Ishikawa (cell line): ENCODE measurements around the gene SMARCD3.

Experiments used
- CEBPB ChIP-seq: IDR thresholded peaks from 2 replicates; pipeline ENCODE4 v1.6.1; 2012
- CREB1 ChIP-seq: IDR thresholded peaks from 2 replicates; pipeline ENCODE4 v1.6.1; 2012; ENCODE audit warnings: low read depth
- EGR1 ChIP-seq: IDR thresholded peaks from 2 replicates; pipeline ENCODE4 v1.6.1; 2012
- EP300 ChIP-seq: IDR thresholded peaks from 2 replicates; pipeline ENCODE4 v1.6.1; 2012; ENCODE audit warnings: borderline replicate concordance
- FOXM1 ChIP-seq: IDR thresholded peaks from 2 replicates; pipeline ENCODE4 v1.6.1; 2012; ENCODE audit warnings: low read depth, borderline replicate concordance
- MAX ChIP-seq: IDR thresholded peaks from 2 replicates; pipeline ENCODE4 v1.6.1; 2012
- NFIC ChIP-seq: IDR thresholded peaks from 2 replicates; pipeline ENCODE4 v1.6.1; 2012
- RAD21 ChIP-seq: IDR thresholded peaks from 2 replicates; pipeline ENCODE4 v1.6.1; 2012; ENCODE audit warnings: low read depth
- TAF1 ChIP-seq: IDR thresholded peaks from 2 replicates; pipeline ENCODE4 v1.6.1; 2012; ENCODE audit warnings: low read depth, mild to moderate bottlenecking
- TCF12 ChIP-seq: IDR thresholded peaks from 2 replicates; pipeline ENCODE4 v1.6.1; 2012; ENCODE audit warnings: low read depth
- TEAD4 ChIP-seq: IDR thresholded peaks from 2 replicates; pipeline ENCODE4 v1.6.1; 2012
- USF1 ChIP-seq: IDR thresholded peaks from 2 replicates; pipeline ENCODE4 v1.6.1; 2012
- YY1 ChIP-seq: IDR thresholded peaks from 2 replicates; pipeline ENCODE4 v1.6.1; 2012; ENCODE audit warnings: low read depth
- ZBTB7A ChIP-seq: IDR thresholded peaks from 2 replicates; pipeline ENCODE4 v1.6.1; 2012; ENCODE audit warnings: low read depth
- TF ChIP-seq, protein P1 (sequence below): IDR thresholded peaks from 2 replicates; pipeline ENCODE4 v1.6.1; 2012; ENCODE audit warnings: low read depth, mild to moderate bottlenecking

The SMARCD3 gene

DNA sequence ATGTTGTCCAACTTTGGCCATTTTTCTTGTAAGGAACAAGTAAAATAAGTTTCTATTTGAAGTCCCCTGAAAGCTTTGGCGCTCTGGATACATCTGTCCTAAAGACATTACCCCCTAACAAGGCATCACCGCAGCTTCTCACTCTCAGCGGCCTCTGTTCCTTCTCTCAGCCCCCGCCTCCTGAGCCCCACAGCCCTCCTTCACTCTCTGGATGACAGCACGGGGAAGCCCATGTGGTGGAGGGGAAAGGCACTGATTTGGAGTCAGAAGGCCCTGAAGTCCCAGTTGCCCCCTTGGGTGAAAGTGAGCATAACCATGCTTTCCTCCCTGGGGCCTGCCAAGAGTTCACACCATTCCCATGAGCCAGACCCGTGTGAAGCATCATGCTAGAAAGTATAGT, 42.8 kb downstream of the SMARCD3 start:
- TF ChIP-seq EGR1 (no peak), RAD21 (no peak), CREB1 (no peak), CEBPB (no peak), TEAD4 (no peak), FOXM1 (no peak), YY1 (no peak)

DNA sequence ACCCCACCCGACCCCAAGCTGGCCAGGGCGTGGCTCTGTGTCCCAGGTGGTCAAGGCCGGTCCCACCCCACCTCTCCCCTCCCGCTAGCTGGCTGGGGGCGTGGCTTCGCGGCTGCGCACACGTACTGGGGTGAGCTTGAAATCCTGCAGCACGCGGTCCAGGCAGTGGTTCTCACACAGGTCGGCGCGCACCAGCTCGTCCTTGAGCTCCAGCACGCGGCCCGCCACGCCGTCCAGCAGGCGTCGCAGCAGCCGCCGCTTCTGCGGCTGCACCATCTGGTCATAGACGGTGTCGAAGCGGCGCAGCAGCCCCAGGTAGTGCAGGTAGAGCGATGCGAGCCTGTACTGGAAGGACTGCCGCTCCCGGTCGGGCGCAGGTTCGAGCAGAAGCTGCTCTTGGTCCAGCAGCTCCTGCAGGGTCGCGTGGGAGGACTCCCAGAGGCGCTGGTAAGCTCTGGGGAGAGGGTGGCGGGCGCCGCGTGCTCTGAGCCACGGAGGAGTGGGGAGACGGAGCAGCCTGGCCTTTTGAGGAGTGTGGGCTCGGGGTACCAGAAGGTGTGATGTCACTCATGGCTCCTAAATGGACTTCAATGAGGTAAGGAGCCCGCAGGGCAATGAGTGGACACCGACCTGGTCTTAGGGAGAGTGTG, 44.0 kb downstream of the SMARCD3 start:
- TF ChIP-seq NFIC = no peak
- TF ChIP-seq MAX = no peak
- no peak for TF ChIP-seq EP300
- no peak for TF ChIP-seq CEBPB
- no peak for TF ChIP-seq TCF12
- TF ChIP-seq ZBTB7A = no peak
- no peak for TF ChIP-seq CREB1
- no peak for TF ChIP-seq USF1
- no peak for TF ChIP-seq YY1
- TF ChIP-seq FOXM1 = no peak
- TF ChIP-seq TAF1 = no peak
- no peak for TF ChIP-seq RAD21
- no peak for TF ChIP-seq EGR1
- TF ChIP-seq, protein P1, sequence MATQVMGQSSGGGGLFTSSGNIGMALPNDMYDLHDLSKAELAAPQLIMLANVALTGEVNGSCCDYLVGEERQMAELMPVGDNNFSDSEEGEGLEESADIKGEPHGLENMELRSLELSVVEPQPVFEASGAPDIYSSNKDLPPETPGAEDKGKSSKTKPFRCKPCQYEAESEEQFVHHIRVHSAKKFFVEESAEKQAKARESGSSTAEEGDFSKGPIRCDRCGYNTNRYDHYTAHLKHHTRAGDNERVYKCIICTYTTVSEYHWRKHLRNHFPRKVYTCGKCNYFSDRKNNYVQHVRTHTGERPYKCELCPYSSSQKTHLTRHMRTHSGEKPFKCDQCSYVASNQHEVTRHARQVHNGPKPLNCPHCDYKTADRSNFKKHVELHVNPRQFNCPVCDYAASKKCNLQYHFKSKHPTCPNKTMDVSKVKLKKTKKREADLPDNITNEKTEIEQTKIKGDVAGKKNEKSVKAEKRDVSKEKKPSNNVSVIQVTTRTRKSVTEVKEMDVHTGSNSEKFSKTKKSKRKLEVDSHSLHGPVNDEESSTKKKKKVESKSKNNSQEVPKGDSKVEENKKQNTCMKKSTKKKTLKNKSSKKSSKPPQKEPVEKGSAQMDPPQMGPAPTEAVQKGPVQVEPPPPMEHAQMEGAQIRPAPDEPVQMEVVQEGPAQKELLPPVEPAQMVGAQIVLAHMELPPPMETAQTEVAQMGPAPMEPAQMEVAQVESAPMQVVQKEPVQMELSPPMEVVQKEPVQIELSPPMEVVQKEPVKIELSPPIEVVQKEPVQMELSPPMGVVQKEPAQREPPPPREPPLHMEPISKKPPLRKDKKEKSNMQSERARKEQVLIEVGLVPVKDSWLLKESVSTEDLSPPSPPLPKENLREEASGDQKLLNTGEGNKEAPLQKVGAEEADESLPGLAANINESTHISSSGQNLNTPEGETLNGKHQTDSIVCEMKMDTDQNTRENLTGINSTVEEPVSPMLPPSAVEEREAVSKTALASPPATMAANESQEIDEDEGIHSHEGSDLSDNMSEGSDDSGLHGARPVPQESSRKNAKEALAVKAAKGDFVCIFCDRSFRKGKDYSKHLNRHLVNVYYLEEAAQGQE = no peak
- no peak for TF ChIP-seq TEAD4

DNA sequence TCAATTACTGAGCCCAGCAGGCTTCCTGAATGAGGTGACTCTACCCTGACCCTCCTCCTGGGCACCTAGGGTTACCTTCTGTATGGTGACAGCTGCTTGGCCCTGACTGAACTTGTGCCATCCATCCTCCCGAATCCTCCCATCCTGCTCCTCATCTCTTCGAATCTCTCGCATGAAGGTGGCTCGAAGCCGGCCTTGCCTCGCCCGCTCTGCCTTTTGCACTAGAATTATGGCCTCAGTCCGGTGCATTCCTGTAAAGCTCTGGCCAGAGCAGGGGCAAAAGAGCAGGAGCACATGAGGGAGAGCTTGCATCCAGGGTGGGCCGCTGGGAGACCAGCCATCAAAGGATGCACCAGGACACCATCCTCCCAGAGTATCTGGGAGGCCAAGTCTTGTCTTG, 45.7 kb downstream of the SMARCD3 start:
- no peak for TF ChIP-seq EGR1
- TF ChIP-seq ZBTB7A = no peak
- TF ChIP-seq, protein P1 = no peak
- TF ChIP-seq YY1 = no peak
- TF ChIP-seq NFIC = no peak

DNA sequence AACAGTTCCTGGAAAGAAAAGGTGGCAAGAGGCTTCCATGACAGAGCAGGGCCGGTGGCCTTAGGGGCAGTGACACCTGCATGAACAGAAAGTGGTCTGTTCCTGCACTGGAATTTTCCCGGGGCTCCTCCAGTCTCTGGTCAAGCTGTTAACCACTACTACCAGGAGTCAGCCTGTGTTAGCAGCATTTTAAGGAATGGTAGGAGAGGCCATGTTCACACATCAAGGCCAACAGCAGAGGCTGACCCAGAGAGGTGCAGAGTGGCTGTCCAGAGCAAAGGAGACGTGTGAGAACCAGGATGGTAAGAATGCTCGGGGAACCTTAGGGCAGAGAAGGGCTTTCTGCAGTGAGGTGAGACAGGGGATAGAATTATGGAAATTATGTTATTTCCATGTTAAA, 46.7 kb downstream of the SMARCD3 start:
- TF ChIP-seq CREB1 (no peak), USF1 (no peak), TCF12 (no peak), CEBPB (no peak), RAD21 (no peak), NFIC (no peak), MAX (no peak)
- TF ChIP-seq, protein P1 = no peak

GRCh38 chr7:151201344-151201743, 47.1 kb downstream of the SMARCD3 start:
- TF ChIP-seq CREB1 (no peak), YY1 (no peak), USF1 (no peak), RAD21 (no peak)
